ENCODE results near the gene COL15A1.

COL15A1 gene

GRCh38 chr9:98972716-98973115, 29.0 kb downstream of the COL15A1 start:
- no peak for DNase-seq (ENCODE audit: low read depth)

- no peak for DNase-seq (ENCODE audit: low read depth)
Observed at GRCh38 chr9:98973171-98973570, 29.5 kb downstream of the COL15A1 start.

- DNase-seq (ENCODE audit: low read depth): no peak
Observed at GRCh38 chr9:98973576-98973975, 29.9 kb downstream of the COL15A1 start.

- DNase-seq (ENCODE audit: low read depth): no peak
Observed at GRCh38 chr9:98974106-98974505, 30.4 kb downstream of the COL15A1 start.

GRCh38 chr9:98974554-98974953, 30.8 kb downstream of the COL15A1 start:
- no peak for DNase-seq (ENCODE audit: low read depth)

- DNase-seq (ENCODE audit: low read depth): peak; percentile 41
Observed at GRCh38 chr9:98974994-98975712, 31.4 kb downstream of the COL15A1 start.

- no peak for DNase-seq (ENCODE audit: low read depth)
Observed at GRCh38 chr9:98975838-98976237, 32.1 kb downstream of the COL15A1 start.

- no peak for DNase-seq (ENCODE audit: low read depth)
Observed at GRCh38 chr9:98977246-98977714, 33.6 kb downstream of the COL15A1 start.

GRCh38 chr9:98977813-98978212, 34.1 kb downstream of the COL15A1 start:
- DNase-seq (ENCODE audit: low read depth): no peak

GRCh38 chr9:98978231-98978681, 34.5 kb downstream of the COL15A1 start:
- DNase-seq (ENCODE audit: low read depth): no peak

GRCh38 chr9:98980291-98980690, 36.6 kb downstream of the COL15A1 start:
- DNase-seq (ENCODE audit: low read depth): no peak

- no peak for DNase-seq (ENCODE audit: low read depth)
Observed at GRCh38 chr9:98983295-98984268, 39.9 kb downstream of the COL15A1 start.

- DNase-seq (ENCODE audit: low read depth): no peak
Observed at GRCh38 chr9:98985596-98985995, 41.9 kb downstream of the COL15A1 start.

- no peak for DNase-seq (ENCODE audit: low read depth)
Observed at GRCh38 chr9:98986866-98987651, 43.4 kb downstream of the COL15A1 start.

GRCh38 chr9:98989036-98990000, 45.6 kb downstream of the COL15A1 start:
- DNase-seq (ENCODE audit: low read depth): no peak

GRCh38 chr9:98990181-98990870, 46.6 kb downstream of the COL15A1 start:
- DNase-seq (ENCODE audit: low read depth): no peak

GRCh38 chr9:98992107-98992884, 48.6 kb downstream of the COL15A1 start:
- no peak for DNase-seq (ENCODE audit: low read depth)

- no peak for DNase-seq (ENCODE audit: low read depth)
Observed at GRCh38 chr9:98992885-98993569, 49.3 kb downstream of the COL15A1 start.

GRCh38 chr9:98993570-98993945, 49.9 kb downstream of the COL15A1 start:
- DNase-seq (ENCODE audit: low read depth): no peak

Measured in CMK (cell line).